ENCODE measurements around the gene CPLANE2. TPM values are rescaled to one million over a fixed set of nuclear protein-coding genes. Genes with fewer than 3 reads are reported as not detected.

The CPLANE2 gene, protein sequence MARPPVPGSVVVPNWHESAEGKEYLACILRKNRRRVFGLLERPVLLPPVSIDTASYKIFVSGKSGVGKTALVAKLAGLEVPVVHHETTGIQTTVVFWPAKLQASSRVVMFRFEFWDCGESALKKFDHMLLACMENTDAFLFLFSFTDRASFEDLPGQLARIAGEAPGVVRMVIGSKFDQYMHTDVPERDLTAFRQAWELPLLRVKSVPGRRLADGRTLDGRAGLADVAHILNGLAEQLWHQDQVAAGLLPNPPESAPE
- total RNA-seq = 9.5 and 15.9 TPM in 2 replicates

DNA sequence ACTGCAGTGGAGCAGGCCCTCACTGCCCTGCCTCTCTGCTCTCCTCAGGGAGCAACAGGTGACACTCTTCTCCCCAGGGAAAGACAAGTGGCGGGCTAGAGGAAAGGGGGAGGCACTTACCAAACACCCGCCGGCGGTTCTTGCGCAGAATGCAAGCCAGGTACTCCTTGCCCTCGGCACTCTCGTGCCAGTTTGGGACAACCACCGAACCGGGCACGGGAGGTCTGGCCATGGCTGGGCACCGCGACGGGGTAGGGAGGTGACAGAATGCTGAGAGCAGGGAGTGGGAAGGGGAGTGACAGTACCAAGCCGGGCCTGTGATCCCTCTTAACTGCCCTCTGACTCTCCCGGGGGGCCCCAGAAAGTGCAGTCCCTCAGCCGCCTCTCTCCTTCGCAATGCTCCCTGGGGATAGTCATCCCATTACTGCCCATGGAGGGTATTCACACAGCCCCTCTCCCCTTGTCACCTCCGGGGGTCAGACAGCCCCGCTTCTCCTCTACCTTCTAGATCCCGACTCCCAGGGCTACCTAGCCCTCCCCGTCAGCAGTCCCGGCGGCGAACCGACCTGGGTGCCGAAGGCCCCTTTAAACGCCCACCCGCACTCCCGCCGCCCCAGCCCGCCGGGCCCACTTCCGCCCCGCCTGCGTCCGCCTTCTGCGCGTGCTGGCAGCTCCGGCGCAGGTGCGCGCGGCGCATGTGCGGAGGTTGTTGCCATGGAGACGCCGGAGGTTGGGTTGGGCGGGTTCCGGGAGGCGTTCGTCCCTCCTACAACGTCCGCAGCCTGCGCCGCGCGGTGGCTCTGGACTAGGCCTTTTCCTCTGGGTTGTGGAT, at the start of gene CPLANE2:
TSS of gene CPLANE2 (minus strand) at position 673 of the 832 bp plus-strand sequence. CDS start at position 232, 441 bp downstream.

DNA sequence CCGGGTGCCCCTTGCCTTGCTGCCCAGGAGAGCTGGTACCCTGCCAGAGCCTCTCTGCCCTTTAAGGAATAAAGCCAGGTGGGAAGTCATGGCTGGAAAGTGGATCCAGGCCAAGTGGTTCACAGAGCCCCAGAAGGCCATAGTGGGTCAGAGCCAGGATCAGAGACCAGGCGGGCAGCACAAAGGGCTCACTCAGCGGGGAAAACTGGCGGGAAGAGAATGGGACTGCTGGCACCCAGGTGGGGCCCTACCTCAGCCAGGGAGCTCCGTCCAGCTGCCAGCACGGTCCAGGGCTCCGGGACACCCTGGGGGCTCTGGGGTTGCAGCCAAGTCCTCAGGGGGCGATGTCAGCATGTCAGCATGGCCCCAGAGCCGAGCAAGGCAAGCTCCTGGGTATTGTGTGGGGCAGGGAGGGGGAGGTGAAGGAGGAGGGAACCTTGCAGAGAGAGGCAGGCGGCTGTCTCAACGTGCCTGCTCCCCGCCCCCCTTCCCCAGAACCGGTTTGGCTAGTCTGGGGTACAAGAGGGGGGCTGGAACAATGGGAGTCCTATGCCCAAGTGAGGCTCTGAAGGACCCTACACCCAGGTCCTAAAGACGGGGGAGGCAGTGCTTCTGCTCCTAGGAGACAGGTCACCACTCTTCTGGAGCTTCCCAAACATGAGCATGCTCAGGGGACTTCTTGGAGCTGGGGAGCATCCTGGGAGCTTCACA, 24.6 kb downstream of the CPLANE2 start, which contains the start of gene ARHGEF19:
TSS of gene ARHGEF19 (minus strand) at position 402 of the 711 bp plus-strand sequence. CDS start 3,598 bp downstream, outside the sequence.

Other genes starting within 250 kb of the CPLANE2 start
- gene SRARP, start 232.9 kb downstream of the CPLANE2 start, total RNA-seq = not detected in 2 replicates
- gene HSPB7, start 219.1 kb downstream of the CPLANE2 start, total RNA-seq = 3.3 and 5.0 TPM in 2 replicates
- gene CLCNKA, start 215.1 kb downstream of the CPLANE2 start, total RNA-seq = under 0.01 and 0.17 TPM in 2 replicates
- under 0.01 TPM in 1 of 2 replicates, not detected in the other for gene CLCNKB, start 193.4 kb downstream of the CPLANE2 start, total RNA-seq
- 0.15 and 0.50 TPM in 2 replicates for gene FAM131C, start 163.5 kb downstream of the CPLANE2 start, total RNA-seq
- 4.2 and 10.1 TPM in 2 replicates for gene EPHA2, start 81.1 kb downstream of the CPLANE2 start, total RNA-seq
- 3.5 and 6.3 TPM in 2 replicates for gene ARHGEF19, start 24.5 kb downstream of the CPLANE2 start, total RNA-seq
- 13.4 and 15.4 TPM in 2 replicates for gene FBXO42, start 115.3 kb upstream of the CPLANE2 start, total RNA-seq
- gene SZRD1, start 130.1 kb upstream of the CPLANE2 start, total RNA-seq = 41.2 and 47.1 TPM in 2 replicates
- gene SPATA21, start 200.2 kb upstream of the CPLANE2 start, total RNA-seq = 0.17 TPM in 1 of 2 replicates, not detected in the other
- gene NECAP2, start 203.5 kb upstream of the CPLANE2 start, total RNA-seq = 86.5 and 108 TPM in 2 replicates

All from smooth muscle cell of trachea (primary cell).